Cardiac septum (tissue), 1 donor: ENCODE measurements around the gene RAPGEF5. TPM values are rescaled to one million over a fixed set of nuclear protein-coding genes. Genes with fewer than 3 reads are reported as not detected.

Source experiments
- DNase-seq: peaks from one replicate; pipeline ENCODE4 v3.0.0-alpha.2; 2020; ENCODE audit warnings: low spot score
- intact Hi-C: fragments of 100-400 bp; cut with DNase I; formaldehyde crosslinking; loops from one replicate; pipeline ENCODE4 v1.14.0; 2022
- total RNA-seq: library from RNA; stranded (reverse); fragmentation: NEBNext Ultra II Directional; extraction: Animal tissue kit (Norgen Biotek cat#: 25700); gene quantifications from one replicate; pipeline ENCODE4 v1.2.1, GENCODE V29; 2021
- donor health status: DM: no; HTN: no; CAD: no.

The RAPGEF5 gene
- total RNA-seq, 1 donor from 2014 or later = 22.4 TPM

GRCh38 chr7:22238354-22239311, 118.3 kb downstream of the RAPGEF5 start:
- intact Hi-C loops = no loop called here
- DNase-seq = no peak

GRCh38 chr7:22235134-22235533, 121.8 kb downstream of the RAPGEF5 start:
- intact Hi-C loops = no loop called here

GRCh38 chr7:22234227-22234626, 122.7 kb downstream of the RAPGEF5 start:
- no peak for DNase-seq
- intact Hi-C loops = no loop called here

More at GRCh38 chr7:22235134-22235533, 121.8 kb downstream of the RAPGEF5 start:
- DNase-seq = no peak

- DNase-seq = no peak
- intact Hi-C loops = no loop called here
Measured at GRCh38 chr7:22231806-22232205, 125.1 kb downstream of the RAPGEF5 start.

- DNase-seq = no peak
- intact Hi-C loops = no loop called here
Measured at GRCh38 chr7:22231141-22231540, 125.8 kb downstream of the RAPGEF5 start.

GRCh38 chr7:22230238-22230637, 126.7 kb downstream of the RAPGEF5 start:
- no peak for DNase-seq
- intact Hi-C loops = no loop called here

- DNase-seq = no peak
- intact Hi-C loops = no loop called here
Measured at GRCh38 chr7:22229148-22229547, 127.8 kb downstream of the RAPGEF5 start.

GRCh38 chr7:22223807-22224206, 133.1 kb downstream of the RAPGEF5 start:
- intact Hi-C loops = no loop called here
- DNase-seq = no peak

GRCh38 chr7:22220941-22221340, 136.0 kb downstream of the RAPGEF5 start:
- intact Hi-C loops = no loop called here
- DNase-seq = no peak

- intact Hi-C loops = loop anchor here (5.0 kb wide), 1 partner anchor 93 kb away; no protein-coding TSS in a partner anchor
- no peak for DNase-seq
Measured at GRCh38 chr7:22219739-22220493, 137.0 kb downstream of the RAPGEF5 start.

- DNase-seq = no peak
- intact Hi-C loops = loop anchor here (5.0 kb wide), 1 partner anchor 92 kb away; no protein-coding TSS in a partner anchor
Measured at GRCh38 chr7:22219036-22219435, 137.9 kb downstream of the RAPGEF5 start.

GRCh38 chr7:22216832-22217475, 140.0 kb downstream of the RAPGEF5 start:
- intact Hi-C loops = loop anchor here (5.0 kb wide), 1 partner anchor 90 kb away; no protein-coding TSS in a partner anchor
- DNase-seq = no peak

GRCh38 chr7:22216309-22216708, 140.6 kb downstream of the RAPGEF5 start:
- intact Hi-C loops = loop anchor here (5.0 kb wide), 1 partner anchor 89 kb away; no protein-coding TSS in a partner anchor
- DNase-seq = no peak

GRCh38 chr7:22214000-22214399, 143.0 kb downstream of the RAPGEF5 start:
- intact Hi-C loops = no loop called here
- no peak for DNase-seq

GRCh38 chr7:22213081-22213480, 143.9 kb downstream of the RAPGEF5 start:
- intact Hi-C loops = no loop called here
- DNase-seq = no peak

- intact Hi-C loops = no loop called here
- no peak for DNase-seq
Measured at GRCh38 chr7:22210967-22211366, 146.0 kb downstream of the RAPGEF5 start.

- intact Hi-C loops = no loop called here
Measured at GRCh38 chr7:22210355-22210754, 146.6 kb downstream of the RAPGEF5 start.

GRCh38 chr7:22208799-22209198, 148.2 kb downstream of the RAPGEF5 start:
- intact Hi-C loops = no loop called here
- DNase-seq = no peak

More at GRCh38 chr7:22210355-22210754, 146.6 kb downstream of the RAPGEF5 start:
- no peak for DNase-seq

- intact Hi-C loops = no loop called here
- DNase-seq = no peak
Measured at GRCh38 chr7:22207724-22208225, 149.2 kb downstream of the RAPGEF5 start.

- no peak for DNase-seq
- intact Hi-C loops = no loop called here
Measured at GRCh38 chr7:22205631-22206030, 151.3 kb downstream of the RAPGEF5 start.
